HepG2 (cell line): ENCODE data around the gene ZKSCAN5. TPM values are rescaled to one million over a fixed set of nuclear protein-coding genes. Genes with fewer than 3 reads are reported as not detected.

ENCODE experiments used
- AHDC1 ChIP-seq: sonication (generic); formaldehyde crosslinking; IDR thresholded peaks from 2 replicates; pipeline ENCODE4 v1.5.1; 2020; ENCODE audit warnings: mild to moderate bottlenecking, missing genetic modification reagents, borderline replicate concordance
- ATF3 ChIP-seq: sonication (generic); formaldehyde crosslinking; IDR thresholded peaks from 2 replicates; pipeline ENCODE4 v1.4.0; 2020; ENCODE audit warnings: missing genetic modification reagents
- MIXL1 ChIP-seq: IDR thresholded peaks from 2 replicates; pipeline ENCODE4 v1.6.1; 2016
- MTF2 ChIP-seq: sonication (generic); formaldehyde crosslinking; IDR thresholded peaks from 2 replicates; pipeline ENCODE4 v1.5.0; 2020; ENCODE audit warnings: missing genetic modification reagents, borderline replicate concordance
- NFATC3 ChIP-seq: sonication (generic); formaldehyde crosslinking; IDR thresholded peaks from 2 replicates; pipeline ENCODE4 v1.5.1; 2020; ENCODE audit warnings: mild to moderate bottlenecking, missing genetic modification reagents
- ONECUT2 ChIP-seq: sonication (generic); formaldehyde crosslinking; IDR thresholded peaks from 2 replicates; pipeline ENCODE4 v1.4.0; 2020; ENCODE audit warnings: missing genetic modification reagents
- PITX1 ChIP-seq: sonication (generic); formaldehyde crosslinking; IDR thresholded peaks from 2 replicates; pipeline ENCODE4 v1.5.1; 2020; ENCODE audit warnings: mild to moderate bottlenecking, missing genetic modification reagents
- SALL1 ChIP-seq: sonication (generic); formaldehyde crosslinking; IDR thresholded peaks from 2 replicates; pipeline ENCODE4 v1.8.0; 2022; ENCODE audit warnings: mild to moderate bottlenecking, missing genetic modification reagents
- SAP130 ChIP-seq: IDR thresholded peaks from 2 replicates; pipeline ENCODE4 v1.6.1; 2016; ENCODE audit warnings: low read depth
- SPEN ChIP-seq: sonication (generic); formaldehyde crosslinking; IDR thresholded peaks from 2 replicates; pipeline ENCODE4 v1.5.1; 2020; ENCODE audit warnings: low read depth, mild to moderate bottlenecking, missing genetic modification reagents
- ZBTB4 ChIP-seq: sonication (generic); formaldehyde crosslinking; IDR thresholded peaks from 2 replicates; pipeline ENCODE4 v1.4.0; 2020; ENCODE audit warnings: missing genetic modification reagents, mild to moderate bottlenecking, borderline replicate concordance
- ZNF142 ChIP-seq: sonication (generic); formaldehyde crosslinking; IDR thresholded peaks from 2 replicates; pipeline ENCODE4 v1.4.0; 2020; ENCODE audit warnings: missing genetic modification reagents
- ZNF224 ChIP-seq: sonication (generic); formaldehyde crosslinking; IDR thresholded peaks from 2 replicates; pipeline ENCODE4 v1.5.0; 2020; ENCODE audit warnings: mild to moderate bottlenecking, missing genetic modification reagents
- ZNF329 ChIP-seq: sonication (generic); formaldehyde crosslinking; IDR thresholded peaks from 2 replicates; pipeline ENCODE4 v1.9.0; 2021; ENCODE audit warnings: low read depth, mild to moderate bottlenecking, missing genetic modification reagents
- polyA plus RNA-seq, 8 experiments: library from polyadenylated mRNA; depleted of rRNA in 3 of 8; stranded (reverse) in 7 of 8; unstranded in 1 of 8; fragments of >200 nt; fragmentation: Illumina TruSeq in 4 of 8; extraction: Trizol in 4 of 8; gene quantifications; 2 replicates each; pipeline versions ENCODE4 v1.2.1 to v1.2.3, GENCODE V29; 2011 to 2016; ENCODE audit warnings: low read depth in 4 of 8, missing spikeins in 1 of 8, mixed read lengths in 1 of 8; ENCODE audit not compliant: insufficient read depth in 1 of 8
- total RNA-seq, 5 experiments: library from RNA; depleted of rRNA; stranded (reverse); fragments of >200 nt; fragmentation: Illumina TruSeq; extraction: Trizol; gene quantifications; 2 replicates each; pipeline ENCODE4 v1.2.3, GENCODE V29; 2016; ENCODE audit warnings: low read depth in 1 of 5

ZKSCAN5 gene
- total and polyA plus RNA-seq, 2 of the 13 experiments (the other 11 are each of a cell fraction or from before 2014, with no cell fraction given): 5.5 to 11.7 TPM

GRCh38 chr7:99551767-99552463, 47.5 kb downstream of the ZKSCAN5 start, which contains the start of gene FAM200A (continued):
- TF ChIP-seq SALL1 (CRISPR knock-in tag) (peak; percentile 70; the same call in 1 of the 2 replicates), ZBTB4 (CRISPR knock-in tag) (0 out of 2 replicates have a peak, but pooled peaks have one; percentile 43), NFATC3 (CRISPR knock-in tag) (0 out of 2 replicates have a peak, but pooled peaks have one; percentile 51), MIXL1 (CRISPR knock-in tag) (peak; percentile 57; the same call in 1 of the 2 replicates), ZNF224 (CRISPR knock-in tag) (peak; percentile 54), SPEN (CRISPR knock-in tag) (peak; percentile 94), MTF2 (CRISPR knock-in tag) (peak; percentile 33; the same call in 1 of the 2 replicates), ZNF329 (CRISPR knock-in tag) (0 out of 2 replicates have a peak, but pooled peaks have one; percentile 70), ATF3 (CRISPR knock-in tag) (0 out of 2 replicates have a peak, but pooled peaks have one; percentile 28), AHDC1 (CRISPR knock-in tag) (no peak), SAP130 (CRISPR knock-in tag) (peak; percentile 93), PITX1 (CRISPR knock-in tag) (peak; percentile 36), ONECUT2 (no peak), ZNF142 (no peak)
